Keratinocyte (primary cell): ENCODE measurements around the gene TCF19. TPM values are rescaled to one million over a fixed set of nuclear protein-coding genes. Genes with fewer than 3 reads are reported as not detected.

Experiments
- DNase-seq: peaks from one replicate; pipeline ENCODE4 v3.0.0-alpha.2; 2011; ENCODE audit warnings: low read depth, missing footprints, low spot score
- FAIRE-seq: peaks from 2 replicates; lab custom pipeline; 2011; peaks lifted over from hg19 to GRCh38; lab: Jason Lieb, UNC
- H2AFZ ChIP-seq: 2 replicates; pipeline ENCODE4 v1.6.0; 2012; ENCODE audit warnings: low read length, control low read depth, inconsistent platforms; ENCODE audit not compliant: control insufficient read depth
- H3K27ac ChIP-seq: 2 replicates; pipeline ENCODE4 v1.5.1; 2011; ENCODE audit warnings: low read length; ENCODE audit not compliant: control insufficient read depth, insufficient read depth
- H3K27me3 ChIP-seq: 3 replicates; pipeline ENCODE4 v1.6.0; 2011; ENCODE audit warnings: low read length; ENCODE audit not compliant: control insufficient read depth, insufficient read depth; ENCODE audit errors: extremely low read depth
- H3K36me3 ChIP-seq, 2 experiments: 2 replicates in 1 of 2; 3 replicates in 1 of 2; pipeline ENCODE4 v1.5.1; 2011; ENCODE audit warnings: low read length in 2 of 2, mild to moderate bottlenecking in 1 of 2; ENCODE audit not compliant: control insufficient read depth in 2 of 2, insufficient read depth in 2 of 2; ENCODE audit errors: extremely low read depth in 1 of 2
- H3K4me1 ChIP-seq: 3 replicates; pipeline ENCODE4 v1.5.1; 2011; ENCODE audit warnings: low read length; ENCODE audit not compliant: control insufficient read depth, insufficient read depth; ENCODE audit errors: extremely low read depth
- H3K4me2 ChIP-seq: 3 replicates; pipeline ENCODE4 v1.6.0; 2011; ENCODE audit warnings: low read depth, low read length; ENCODE audit not compliant: control insufficient read depth, insufficient read depth; ENCODE audit errors: extremely low read depth
- H3K4me3 ChIP-seq, 3 experiments: fragments of 200-600 bp in 1 of 3; sonication (generic) in 1 of 3; 2 replicates in 2 of 3; 3 replicates in 1 of 3; pipeline ENCODE4 v1.5.1; 2011 to 2016; ENCODE audit warnings: low read length in 3 of 3, mild to moderate bottlenecking in 3 of 3, control low read depth in 2 of 3, inconsistent platforms in 1 of 3, low read depth in 1 of 3, mixed read lengths in 1 of 3, mixed run types in 1 of 3, moderate library complexity in 1 of 3; ENCODE audit not compliant: control insufficient read depth in 2 of 3, insufficient read depth in 2 of 3; ENCODE audit errors: extremely low read depth in 1 of 3
- H3K79me2 ChIP-seq: 2 replicates; pipeline ENCODE4 v1.6.0; 2012; ENCODE audit warnings: low read length; ENCODE audit not compliant: control insufficient read depth, insufficient read depth
- H3K9ac ChIP-seq: 3 replicates; pipeline ENCODE4 v1.6.0; 2011; ENCODE audit warnings: low read length; ENCODE audit not compliant: control insufficient read depth, insufficient read depth; ENCODE audit errors: extremely low read depth
- H3K9me1 ChIP-seq: 3 replicates; pipeline ENCODE4 v1.6.0; 2011; ENCODE audit warnings: low read length; ENCODE audit not compliant: control insufficient read depth, insufficient read depth; ENCODE audit errors: extremely low read depth
- H3K9me3 ChIP-seq: 2 replicates; pipeline ENCODE4 v1.5.1; 2012; ENCODE audit warnings: low read depth, low read length; ENCODE audit not compliant: control insufficient read depth
- H4K20me1 ChIP-seq: 3 replicates; pipeline ENCODE4 v1.6.0; 2011; ENCODE audit warnings: low read length; ENCODE audit not compliant: control insufficient read depth, insufficient read depth; ENCODE audit errors: extremely low read depth
- CTCF ChIP-seq, 3 experiments: IDR thresholded peaks in 1 of 3; conservative IDR thresholded peaks in 1 of 3; optimal IDR thresholded peaks in 1 of 3; 2 replicates in 2 of 3; 3 replicates in 1 of 3; pipeline versions ENCODE3 to v1.5.1; 2011; ENCODE audit warnings: low read length in 3 of 3, mild to moderate bottlenecking in 3 of 3, moderate library complexity in 2 of 3, control low read depth in 1 of 3, inconsistent platforms in 1 of 3; ENCODE audit not compliant: insufficient read depth in 2 of 3; ENCODE audit errors: extremely low read depth in 1 of 3
- EZH2 ChIP-seq: IDR thresholded peaks from one replicate; pipeline ENCODE4 v1.6.1; 2012; ENCODE audit warnings: inconsistent platforms, mild to moderate bottlenecking, low read length, moderate library complexity
- dilution Hi-C: fragments of 300-500 bp; cut with MboI; formaldehyde crosslinking; loops from one replicate; pipeline ENCODE4 v1.7.0; 2020; ENCODE audit warnings: low sequenced_read_pairs; ENCODE audit not compliant: extremely low pct_ligation_motif_present
- polyA plus RNA-seq, 5 experiments: library from polyadenylated mRNA; depleted of rRNA in 3 of 5; stranded (reverse) in 3 of 5; stranded (forward) in 1 of 5; unstranded in 1 of 5; fragments of >200 nt; gene quantifications; 1 replicate in 1 of 5; 2 replicates in 3 of 5; 3 replicates in 1 of 5; pipeline versions ENCODE4 v1.2.1 to v1.2.3, GENCODE V29; 2011 to 2012; ENCODE audit warnings: missing spikeins in 2 of 5, low read depth in 1 of 5, low replicate concordance in 1 of 5
- small RNA-seq, 3 experiments: library from RNA; depleted of rRNA; stranded (forward); fragments of <200 nt; gene quantifications; one replicate each; pipeline ENCODE3, GENCODE V24; 2012; ENCODE audit warnings: low read depth in 3 of 3, low replicate concordance in 1 of 3; ENCODE audit not compliant: insufficient read length in 3 of 3

Gene TCF19
- polyA plus RNA-seq, 1 donor (not counting 4 experiments of a cell fraction or from before 2014, with no cell fraction given) = 7.4 TPM

- dilution Hi-C loops = no loop called here
- Histone ChIP-seq H3K9me1 (no peaks in the 10 kb centered on the region), H2AFZ (no peak overlapping the region), H4K20me1 (no peaks in the 10 kb centered on the region), H3K27ac (no peak overlapping the region), H3K4me3 (no peak overlapping the region), H3K4me1 (no peaks in the 10 kb centered on the region), H3K27me3 (no peaks in the 10 kb centered on the region), H3K4me2 (no peak overlapping the region), H3K36me3 (no peaks in the 10 kb centered on the region), H3K9ac (no peak overlapping the region), H3K79me2 (no peaks in the 10 kb centered on the region), H3K9me3 (no peaks in the 10 kb centered on the region)
- no peak for DNase-seq
- FAIRE-seq = no peak
- TF ChIP-seq CTCF (optimal IDR thresholded peaks at IDR 0.05 in 1 of 3, IDR thresholded peaks at IDR 0.05 in 1 of 3, conservative IDR thresholded peaks at IDR 0.05 in 1 of 3; ENCODE audit: extremely low read depth in 1 of 3, insufficient read depth in 2 of 3, low read length in 3 of 3) (no peak), EZH2 (no peak)
Observed at GRCh38 chr6:31210123-31210522, 51.7 kb downstream of the TCF19 start.

- Histone ChIP-seq H3K9ac (no peak overlapping the region), H3K4me3 (no peak overlapping the region), H4K20me1 (no peaks in the 10 kb centered on the region), H3K9me1 (no peaks in the 10 kb centered on the region), H3K79me2 (no peaks in the 10 kb centered on the region), H3K4me1 (no peaks in the 10 kb centered on the region), H2AFZ (no peak overlapping the region), H3K27me3 (no peaks in the 10 kb centered on the region), H3K27ac (no peak overlapping the region), H3K36me3 (no peaks in the 10 kb centered on the region), H3K9me3 (no peaks in the 10 kb centered on the region), H3K4me2 (no peak overlapping the region)
- FAIRE-seq (no peak), DNase-seq (no peak)
- dilution Hi-C loops = no loop called here
- TF ChIP-seq CTCF (optimal IDR thresholded peaks at IDR 0.05 in 1 of 3, IDR thresholded peaks at IDR 0.05 in 1 of 3, conservative IDR thresholded peaks at IDR 0.05 in 1 of 3; ENCODE audit: extremely low read depth in 1 of 3, insufficient read depth in 2 of 3, low read length in 3 of 3) (no peak), EZH2 (no peak)
Observed at GRCh38 chr6:31210741-31211532, 52.5 kb downstream of the TCF19 start.

Small RNAs within 50 kb of the gene (small RNA-seq; reads per million reads assigned to genes)
- gene POLR2LP1 = 0 reads per million in 3 experiments

Other genes with a start within 250 kb of the TCF19 start
- gene VARS2, start 244.4 kb upstream of the TCF19 start, polyA plus RNA-seq = 12.8 to 14.3 TPM (median 13.8 TPM) in 3 replicates
- not detected in 3 replicates for gene SFTA2, start 226.4 kb upstream of the TCF19 start, polyA plus RNA-seq
- gene MUCL3, start 217.6 kb upstream of the TCF19 start, polyA plus RNA-seq = 0.05 TPM in 1 of 3 replicates, not detected in the others
- gene MUC21, start 174.9 kb upstream of the TCF19 start, polyA plus RNA-seq = not detected in 3 replicates
- gene MUC22, start 148.1 kb upstream of the TCF19 start, polyA plus RNA-seq = not detected in 3 replicates
- 0.08 to 0.35 TPM (median 0.30 TPM) in 3 replicates for gene C6orf15, start 46.0 kb upstream of the TCF19 start, polyA plus RNA-seq
- gene PSORS1C1, start 43.8 kb upstream of the TCF19 start, polyA plus RNA-seq = 3.6 to 9.4 TPM (median 5.7 TPM) in 3 replicates
- 4.0 to 8.3 TPM (median 5.0 TPM) in 3 replicates for gene CDSN, start 38.1 kb upstream of the TCF19 start, polyA plus RNA-seq
- gene PSORS1C2, start 19.5 kb upstream of the TCF19 start, polyA plus RNA-seq = not detected in 3 replicates
- gene CCHCR1, start 787 bp upstream of the TCF19 start, polyA plus RNA-seq = 7.0 to 8.4 TPM (median 7.5 TPM) in 3 replicates
- gene POU5F1, start 12.1 kb downstream of the TCF19 start, polyA plus RNA-seq = 1.0 to 1.6 TPM (median 1.6 TPM) in 3 replicates
- 329 to 536 TPM (median 330 TPM) in 3 replicates for gene HLA-C, start 113.5 kb downstream of the TCF19 start, polyA plus RNA-seq
- gene HLA-B, start 198.6 kb downstream of the TCF19 start, polyA plus RNA-seq = 265 to 656 TPM (median 312 TPM) in 3 replicates
- gene MICA, start 245.0 kb downstream of the TCF19 start, polyA plus RNA-seq = 59.9 to 81.8 TPM (median 67.7 TPM) in 3 replicates